Glutamatergic neuron (in vitro differentiated cells): ENCODE results near the gene CCDC91. TPM values are rescaled to one million over a fixed set of nuclear protein-coding genes. Genes with fewer than 3 reads are reported as not detected.

ENCODE experiments used
- DNase-seq: peaks from one replicate; pipeline ENCODE4 v3.0.0; 2022
- H3K27ac Mint-ChIP-seq: one replicate; pipeline ENCODE4 v1.8.0; 2020; ENCODE audit warnings: mild to moderate bottlenecking, mixed read lengths, inconsistent platforms; ENCODE audit not compliant: unreplicated experiment
- H3K27me3 Mint-ChIP-seq: one replicate; pipeline ENCODE4 v1.8.0; 2020; ENCODE audit warnings: mild to moderate bottlenecking, moderate library complexity, mixed read lengths, inconsistent platforms; ENCODE audit not compliant: unreplicated experiment
- H3K36me3 Mint-ChIP-seq: one replicate; pipeline ENCODE4 v1.8.0; 2020; ENCODE audit warnings: mild to moderate bottlenecking, mixed read lengths, inconsistent platforms; ENCODE audit not compliant: unreplicated experiment
- H3K4me1 Mint-ChIP-seq: one replicate; pipeline ENCODE4 v1.8.0; 2020; ENCODE audit warnings: mild to moderate bottlenecking, low read depth, mixed read lengths, inconsistent platforms; ENCODE audit not compliant: unreplicated experiment
- H3K4me3 Mint-ChIP-seq: one replicate; pipeline ENCODE4 v1.8.0; 2020; ENCODE audit warnings: mild to moderate bottlenecking, mixed read lengths, inconsistent platforms; ENCODE audit not compliant: unreplicated experiment
- H3K9me3 Mint-ChIP-seq: one replicate; pipeline ENCODE4 v1.8.0; 2020; ENCODE audit warnings: mild to moderate bottlenecking, moderate library complexity, mixed read lengths, inconsistent platforms; ENCODE audit not compliant: unreplicated experiment
- CTCF ChIP-seq: fragments of 200-600 bp; sonication (generic); IDR thresholded peaks from one replicate; pipeline ENCODE4 v1.5.0; 2021; ENCODE audit not compliant: partially characterized antibody, unreplicated experiment
- total RNA-seq: library from RNA; stranded (reverse); fragmentation: NEBNext Ultra II Directional; extraction: Animal tissue kit (Norgen Biotek cat#: 25700); gene quantifications from one replicate; pipeline ENCODE4 v1.2.1, GENCODE V29; 2021; ENCODE audit not compliant: unreplicated experiment

Gene CCDC91
- total RNA-seq, 1 donor from 2014 or later = 37.3 TPM

DNA sequence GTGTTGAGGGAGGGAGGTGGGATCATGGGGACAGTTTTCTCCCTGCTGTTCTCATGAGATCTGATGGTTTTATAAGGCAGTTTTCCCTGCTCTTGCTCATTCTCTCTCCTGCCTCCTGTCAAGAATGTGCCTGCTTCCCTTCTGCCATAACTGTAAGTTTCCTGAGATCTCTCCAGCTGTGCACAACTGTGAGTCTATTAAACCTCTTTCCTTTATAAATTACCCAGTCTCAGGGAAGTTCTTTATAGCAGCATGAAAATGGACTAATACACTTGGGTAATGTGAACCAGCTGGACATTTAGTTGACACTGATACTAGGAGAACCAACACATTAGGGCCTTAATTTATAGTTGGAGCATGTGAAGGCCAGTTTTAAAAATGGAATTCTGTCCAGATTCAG, 12.4 kb upstream of the CCDC91 start:
- Mint-ChIP-seq H3K9me3 (peaks cover 7% of the 10 kb centered on the region), H3K36me3 (no peaks in the 10 kb centered on the region), H3K4me3 (no peak overlapping the region), H3K27ac (no peak overlapping the region), H3K27me3 (no peaks in the 10 kb centered on the region), H3K4me1 (peaks cover 11% of the 10 kb centered on the region)
- TF ChIP-seq CTCF = no peak
- DNase-seq = no peak

DNA sequence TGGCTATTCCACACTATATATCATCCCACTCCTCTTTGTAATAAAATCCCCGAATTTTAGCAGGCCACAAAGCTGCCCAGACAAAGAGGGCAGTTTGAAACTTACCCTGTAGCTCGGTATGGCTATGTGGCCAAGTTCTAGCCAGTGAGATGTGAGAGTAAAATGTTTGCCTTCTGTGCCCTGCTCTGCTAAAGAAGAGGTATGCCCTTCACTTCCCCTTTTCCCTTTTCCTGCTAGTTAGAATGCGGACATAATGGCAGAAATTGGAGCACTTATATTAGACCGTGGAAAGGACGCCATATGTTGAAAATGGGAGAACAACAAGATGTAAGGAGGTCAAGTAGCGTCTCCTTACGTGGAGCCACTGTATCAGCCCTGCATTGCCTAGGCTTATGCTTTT, 11.5 kb upstream of the CCDC91 start:
- H3K4me1 Mint-ChIP-seq = peaks cover 11% of the 10 kb centered on the region
- no peak for DNase-seq
- H3K9me3 Mint-ChIP-seq = peaks cover 5% of the 10 kb centered on the region
- H3K27ac Mint-ChIP-seq = no peak overlapping the region
- no peak overlapping the region for H3K4me3 Mint-ChIP-seq
- H3K36me3 Mint-ChIP-seq = no peaks in the 10 kb centered on the region
- no peak for TF ChIP-seq CTCF
- H3K27me3 Mint-ChIP-seq = no peaks in the 10 kb centered on the region

DNA sequence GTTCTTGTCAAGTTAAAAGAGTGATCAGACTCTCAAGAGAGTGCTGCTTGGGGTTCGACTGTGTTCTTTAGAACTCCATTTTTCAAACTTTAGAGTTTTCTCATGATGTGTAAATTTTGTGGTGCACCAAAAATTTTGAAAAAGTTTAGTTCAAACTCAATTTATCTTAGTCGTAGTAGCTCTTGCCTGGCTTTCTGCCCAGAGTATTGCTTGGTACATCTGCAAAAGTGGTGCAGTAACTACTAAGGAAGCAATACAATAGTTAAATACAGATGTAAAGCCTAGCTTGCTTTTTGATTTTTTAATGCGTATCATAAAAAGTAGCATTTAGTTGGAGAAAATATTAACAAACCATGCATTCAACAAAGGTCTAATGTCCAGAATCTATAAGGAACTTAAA, 9.5 kb upstream of the CCDC91 start:
- no peak overlapping the region for H3K4me3 Mint-ChIP-seq
- H3K27ac Mint-ChIP-seq = no peak overlapping the region
- H3K9me3 Mint-ChIP-seq = peaks cover 5% of the 10 kb centered on the region
- H3K36me3 Mint-ChIP-seq = no peaks in the 10 kb centered on the region
- TF ChIP-seq CTCF = no peak
- H3K4me1 Mint-ChIP-seq = peaks cover 10% of the 10 kb centered on the region
- no peaks in the 10 kb centered on the region for H3K27me3 Mint-ChIP-seq
- DNase-seq = no peak

DNA sequence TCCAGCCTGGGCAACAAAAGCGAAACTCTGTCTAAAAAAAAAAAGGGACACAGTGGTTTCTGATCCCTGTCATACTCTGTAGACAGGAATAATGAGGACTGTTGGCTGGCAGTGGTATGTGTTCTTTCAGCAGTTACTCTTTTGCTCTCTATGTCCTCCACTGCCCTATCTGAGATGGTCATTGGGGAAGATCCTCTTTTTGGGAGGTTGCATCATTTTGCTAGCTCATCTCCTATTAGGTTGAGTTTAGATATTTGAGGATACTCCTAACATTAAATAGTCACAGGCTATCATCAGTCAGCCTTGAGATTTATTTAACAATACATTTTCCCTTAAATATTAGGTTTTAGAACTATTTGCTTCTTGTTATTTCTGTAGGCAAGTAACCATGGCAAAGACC, 5.9 kb upstream of the CCDC91 start:
- no peak overlapping the region for H3K27ac Mint-ChIP-seq
- TF ChIP-seq CTCF = no peak
- no peaks in the 10 kb centered on the region for H3K36me3 Mint-ChIP-seq
- DNase-seq = no peak
- H3K9me3 Mint-ChIP-seq = no peaks in the 10 kb centered on the region
- no peak overlapping the region for H3K4me3 Mint-ChIP-seq
- no peaks in the 10 kb centered on the region for H3K4me1 Mint-ChIP-seq
- no peaks in the 10 kb centered on the region for H3K27me3 Mint-ChIP-seq

DNA sequence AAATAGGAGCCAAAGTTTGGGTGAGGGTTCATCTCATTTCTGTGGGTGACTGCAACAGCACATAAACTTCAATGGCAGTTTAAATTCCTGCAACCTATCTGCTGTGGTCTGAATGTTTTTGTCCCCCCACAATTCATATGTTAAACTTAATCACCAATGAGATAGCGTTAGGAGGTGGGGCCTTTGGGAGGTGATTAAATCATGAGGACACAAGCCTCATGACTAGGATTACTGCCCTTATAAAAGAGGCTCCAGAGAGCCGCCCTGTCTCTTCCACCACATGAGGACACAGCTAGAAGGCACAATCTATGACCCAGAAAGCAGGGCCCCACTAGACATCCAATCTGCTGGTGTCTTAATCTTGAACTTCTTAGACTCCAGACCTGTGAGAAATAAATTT, 3.8 kb upstream of the CCDC91 start:
- peaks cover 8% of the 10 kb centered on the region for H3K4me1 Mint-ChIP-seq
- DNase-seq = no peak
- H3K4me3 Mint-ChIP-seq = no peak overlapping the region
- peaks cover 2% of the 10 kb centered on the region for H3K27me3 Mint-ChIP-seq
- no peaks in the 10 kb centered on the region for H3K36me3 Mint-ChIP-seq
- TF ChIP-seq CTCF = no peak
- no peak overlapping the region for H3K27ac Mint-ChIP-seq
- no peaks in the 10 kb centered on the region for H3K9me3 Mint-ChIP-seq
